K562 (cell line): Measurements from ENCODE around the gene FOXP4. TPM values are rescaled to one million over a fixed set of nuclear protein-coding genes. Genes with fewer than 3 reads are reported as not detected.

Source experiments
- ATF1 ChIP-seq, 2 experiments: fragments of 450-650 bp in 1 of 2; IDR thresholded peaks; 2 replicates each; pipeline ENCODE4 v1.6.1; 2016; ENCODE audit warnings: missing compliant biosample characterization in 1 of 2, missing genetic modification characterization in 1 of 2
- CBFB ChIP-seq: sonication (generic); formaldehyde crosslinking; IDR thresholded peaks from 2 replicates; pipeline ENCODE4 v1.4.0; 2020; ENCODE audit warnings: mild to moderate bottlenecking, missing genetic modification reagents
- MCM2 ChIP-seq: fragments of 450-650 bp; IDR thresholded peaks from 2 replicates; pipeline ENCODE4 v1.6.1; 2017; ENCODE audit warnings: low read depth, mild to moderate bottlenecking
- POLR2AphosphoS5 ChIP-seq: IDR thresholded peaks from 2 replicates; pipeline ENCODE4 v1.6.1; 2011; ENCODE audit warnings: mild to moderate bottlenecking, low read depth, low read length, moderate library complexity; ENCODE audit not compliant: control insufficient read depth, insufficient read depth
- POLR2G ChIP-seq: fragments of 200-400 bp; formaldehyde crosslinking; IDR thresholded peaks from 2 replicates; pipeline ENCODE4 v1.6.1; 2017; ENCODE audit warnings: low read depth, mild to moderate bottlenecking, antibody characterized with exemption, low read length, moderate library complexity
- TOE1 ChIP-seq, 2 experiments: fragments of 450-650 bp in 1 of 2; sonication (generic) in 1 of 2; formaldehyde crosslinking in 1 of 2; IDR thresholded peaks; 2 replicates each; pipeline versions ENCODE4 v1.7.1 to v1.8.0; 2016 to 2022; ENCODE audit warnings: borderline replicate concordance in 2 of 2, mild to moderate bottlenecking in 2 of 2, antibody characterized with exemption in 1 of 2, inconsistent platforms in 1 of 2, low read depth in 1 of 2, missing genetic modification reagents in 1 of 2, moderate library complexity in 1 of 2
- ZNF217 ChIP-seq: sonication (generic); formaldehyde crosslinking; IDR thresholded peaks from 2 replicates; pipeline ENCODE4 v1.8.0; 2022; ENCODE audit warnings: mild to moderate bottlenecking, missing genetic modification reagents
- ZNF282 ChIP-seq: sonication (generic); formaldehyde crosslinking; IDR thresholded peaks from 2 replicates; pipeline ENCODE4 v1.8.1; 2023; ENCODE audit warnings: missing genetic modification reagents
- ZNF780A ChIP-seq: fragments of 250-450 bp; sonication (Bioruptor Pico); IDR thresholded peaks from 2 replicates; pipeline ENCODE4 v1.5.0; 2021; ENCODE audit warnings: mild to moderate bottlenecking
- polyA plus RNA-seq, 8 experiments: library from polyadenylated mRNA; depleted of rRNA in 4 of 8; stranded (reverse) in 5 of 8; unstranded in 3 of 8; fragments of >200 nt; fragmentation: Nextera tagmentation in 2 of 8; fragmentation: Illumina TruSeq in 1 of 8; extraction: Ambion mirVana in 2 of 8; extraction: Trizol in 1 of 8; gene quantifications; 2 replicates each; pipeline versions ENCODE4 v1.2.1 to v1.2.3, GENCODE V29; 2011 to 2014; ENCODE audit warnings: inconsistent platforms in 1 of 8, missing spikeins in 1 of 8
- total RNA-seq, 7 experiments: library from RNA; depleted of rRNA in 6 of 7; stranded (reverse); fragments of >200 nt in 6 of 7; fragmentation: Illumina TruSeq in 2 of 7; extraction: Trizol in 2 of 7; gene quantifications; 2 replicates each; pipeline versions ENCODE4 v1.2.1 to v1.2.3, GENCODE V29; 2011 to 2021; ENCODE audit warnings: low replicate concordance in 1 of 7
- TF ChIP-seq, protein P1 (sequence below), 2 experiments: IDR thresholded peaks in 1 of 2; conservative IDR thresholded peaks in 1 of 2; 2 replicates each; pipeline ENCODE4 v1.6.1; 2016; ENCODE audit warnings: low read depth in 2 of 2, mild to moderate bottlenecking in 1 of 2, missing compliant biosample characterization in 1 of 2, missing genetic modification characterization in 1 of 2, moderate library complexity in 1 of 2
- TF ChIP-seq, protein P2 (sequence below): fragments of 250-450 bp; sonication (Bioruptor Pico); IDR thresholded peaks from 2 replicates; pipeline ENCODE4 v1.5.0; 2021
- TF ChIP-seq, protein P3 (sequence below): fragments of 250-450 bp; sonication (Bioruptor Pico); IDR thresholded peaks from 2 replicates; pipeline ENCODE4 v1.5.0; 2021; ENCODE audit warnings: mild to moderate bottlenecking, moderate library complexity
- TF ChIP-seq, protein P4 (sequence below): fragments of 250-450 bp; sonication (Bioruptor Pico); IDR thresholded peaks from 2 replicates; pipeline ENCODE4 v1.8.0; 2022; ENCODE audit warnings: moderate library complexity, mild to moderate bottlenecking, inconsistent platforms
- TF ChIP-seq, protein P5 (sequence below): sonication (generic); formaldehyde crosslinking; IDR thresholded peaks from 2 replicates; pipeline ENCODE4 v1.8.0; 2022; ENCODE audit warnings: mild to moderate bottlenecking, missing genetic modification reagents, borderline replicate concordance

The FOXP4 gene
- total and polyA plus RNA-seq, 9 of the 15 experiments (the other 6 are each of a cell fraction or from before 2014, with no cell fraction given): 0.11 to 29.4 (median 2.3) TPM

DNA sequence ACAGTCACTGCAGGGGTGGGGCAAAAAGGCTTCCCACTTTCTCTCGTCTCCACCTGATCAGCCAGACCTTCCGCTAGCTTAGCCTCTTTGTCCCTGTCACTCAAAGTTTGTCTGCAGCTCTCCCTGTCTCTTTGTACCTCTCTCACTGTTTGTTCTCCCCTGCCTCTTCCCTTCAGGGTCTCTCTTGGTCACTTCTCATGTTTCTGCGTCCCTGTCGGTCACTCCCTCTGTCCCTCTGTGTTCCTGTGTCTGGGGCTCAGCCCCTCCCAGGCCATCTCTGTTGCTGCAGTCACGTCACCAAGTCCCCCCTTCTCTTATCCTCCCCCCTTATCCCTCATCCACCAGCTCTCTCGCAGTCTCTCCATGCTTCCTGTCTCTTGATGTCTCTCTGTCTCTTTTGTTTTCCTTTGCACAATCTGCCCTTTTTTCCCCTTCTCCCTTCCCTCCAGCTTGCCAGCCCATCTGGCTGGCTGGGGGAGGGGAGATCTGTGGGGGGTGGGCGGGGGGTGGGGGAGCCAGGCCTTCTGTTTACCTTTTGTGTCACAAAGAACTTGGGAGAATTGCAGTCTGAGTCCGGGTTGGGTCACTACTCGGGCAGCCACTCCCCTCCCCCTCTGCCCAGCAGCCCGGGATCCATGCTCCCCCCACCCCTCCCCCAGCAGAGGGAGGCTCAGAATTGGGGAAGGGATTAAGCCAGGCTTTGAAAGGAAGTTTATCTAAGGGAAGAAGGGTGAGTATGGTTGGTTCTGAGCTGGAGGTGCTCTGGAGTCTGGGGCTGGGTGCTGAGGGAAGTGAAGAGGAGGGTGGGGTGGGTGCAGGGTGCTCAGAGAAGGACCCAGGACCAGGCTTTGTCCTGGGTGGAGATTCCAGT is 32.3 kb downstream of the FOXP4 start (continued):
- TF ChIP-seq, protein P1, sequence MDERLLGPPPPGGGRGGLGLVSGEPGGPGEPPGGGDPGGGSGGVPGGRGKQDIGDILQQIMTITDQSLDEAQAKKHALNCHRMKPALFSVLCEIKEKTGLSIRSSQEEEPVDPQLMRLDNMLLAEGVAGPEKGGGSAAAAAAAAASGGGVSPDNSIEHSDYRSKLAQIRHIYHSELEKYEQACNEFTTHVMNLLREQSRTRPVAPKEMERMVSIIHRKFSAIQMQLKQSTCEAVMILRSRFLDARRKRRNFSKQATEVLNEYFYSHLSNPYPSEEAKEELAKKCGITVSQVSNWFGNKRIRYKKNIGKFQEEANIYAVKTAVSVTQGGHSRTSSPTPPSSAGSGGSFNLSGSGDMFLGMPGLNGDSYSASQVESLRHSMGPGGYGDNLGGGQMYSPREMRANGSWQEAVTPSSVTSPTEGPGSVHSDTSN (CRISPR knock-in tag; IDR thresholded peaks at IDR 0.05; ENCODE audit: low read depth): peak; percentile 71
- TF ChIP-seq, protein P1 (tag; conservative IDR thresholded peaks at IDR 0.05; ENCODE audit: low read depth): peak; percentile 87
- TF ChIP-seq, protein P2, sequence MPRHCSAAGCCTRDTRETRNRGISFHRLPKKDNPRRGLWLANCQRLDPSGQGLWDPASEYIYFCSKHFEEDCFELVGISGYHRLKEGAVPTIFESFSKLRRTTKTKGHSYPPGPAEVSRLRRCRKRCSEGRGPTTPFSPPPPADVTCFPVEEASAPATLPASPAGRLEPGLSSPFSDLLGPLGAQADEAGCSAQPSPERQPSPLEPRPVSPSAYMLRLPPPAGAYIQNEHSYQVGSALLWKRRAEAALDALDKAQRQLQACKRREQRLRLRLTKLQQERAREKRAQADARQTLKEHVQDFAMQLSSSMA (CRISPR knock-in tag): no peak
- TF ChIP-seq MCM2: no peak
- TF ChIP-seq, protein P3, sequence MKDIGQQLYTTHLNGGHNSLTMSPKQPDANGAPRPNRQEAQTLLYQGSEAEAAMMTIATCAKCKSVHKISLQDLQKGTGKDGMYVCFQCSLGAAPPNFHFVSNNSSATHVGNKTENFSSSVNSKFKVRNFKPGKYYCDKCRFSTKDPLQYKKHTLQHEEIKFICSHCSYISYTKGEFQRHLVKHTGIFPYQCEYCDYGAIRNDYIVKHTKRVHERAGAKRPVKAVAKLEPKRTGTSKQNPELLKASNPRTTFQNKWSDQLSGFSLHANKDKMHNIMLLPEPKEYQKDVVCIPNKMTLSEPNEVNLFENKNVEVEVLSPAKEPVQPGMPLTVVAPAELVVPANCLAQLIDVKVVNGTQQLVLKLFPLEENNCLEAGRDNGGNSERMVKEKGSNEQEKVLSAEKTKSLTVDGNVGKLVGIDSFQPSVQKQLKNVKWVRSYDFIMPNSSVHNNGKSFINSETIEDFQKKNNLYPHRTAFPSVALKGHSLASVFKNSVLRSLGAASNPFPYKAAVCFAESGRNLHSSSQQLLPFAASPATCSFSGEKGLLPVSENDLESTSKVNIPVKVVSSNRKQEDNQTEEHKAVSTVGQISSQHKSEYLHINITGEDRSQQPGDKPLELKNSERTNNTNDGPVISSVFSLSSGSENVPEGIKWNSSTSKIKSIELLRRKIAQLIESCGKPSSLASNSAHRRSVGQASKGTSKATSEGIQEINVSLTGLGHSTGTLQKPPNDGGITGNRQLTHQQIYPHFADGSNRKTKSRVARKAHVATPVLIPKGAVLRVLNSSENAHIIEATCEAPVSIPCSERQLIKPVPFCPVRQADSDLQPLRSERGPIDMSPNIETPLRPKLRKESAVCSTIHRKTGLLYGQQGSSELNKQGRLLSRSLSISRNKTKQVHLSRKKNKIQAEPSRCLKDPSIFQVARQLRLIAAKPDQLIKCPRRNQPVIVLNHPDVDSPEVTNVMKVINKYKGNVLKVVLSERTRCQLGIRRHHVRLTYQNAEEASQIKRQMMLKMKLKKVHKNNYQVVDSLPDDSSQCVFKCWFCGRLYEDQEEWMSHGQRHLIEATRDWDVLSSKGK (CRISPR knock-in tag): no peak
- TF ChIP-seq, protein P4, sequence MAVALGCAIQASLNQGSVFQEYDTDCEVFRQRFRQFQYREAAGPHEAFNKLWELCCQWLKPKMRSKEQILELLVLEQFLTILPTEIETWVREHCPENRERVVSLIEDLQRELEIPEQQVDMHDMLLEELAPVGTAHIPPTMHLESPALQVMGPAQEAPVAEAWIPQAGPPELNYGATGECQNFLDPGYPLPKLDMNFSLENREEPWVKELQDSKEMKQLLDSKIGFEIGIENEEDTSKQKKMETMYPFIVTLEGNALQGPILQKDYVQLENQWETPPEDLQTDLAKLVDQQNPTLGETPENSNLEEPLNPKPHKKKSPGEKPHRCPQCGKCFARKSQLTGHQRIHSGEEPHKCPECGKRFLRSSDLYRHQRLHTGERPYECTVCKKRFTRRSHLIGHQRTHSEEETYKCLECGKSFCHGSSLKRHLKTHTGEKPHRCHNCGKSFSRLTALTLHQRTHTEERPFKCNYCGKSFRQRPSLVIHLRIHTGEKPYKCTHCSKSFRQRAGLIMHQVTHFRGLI (CRISPR knock-in tag): no peak
- no peak for TF ChIP-seq ZNF217
- TF ChIP-seq TOE1 (IDR thresholded peaks at IDR 0.05; ENCODE audit: borderline replicate concordance): no peak; the same call in 1 of the 2 replicates
- no peak for TF ChIP-seq TOE1 (CRISPR knock-in tag; IDR thresholded peaks at IDR 0.05; ENCODE audit: borderline replicate concordance, low read depth)
- TF ChIP-seq POLR2G: no peak
- TF ChIP-seq ZNF282 (CRISPR knock-in tag): no peak
- TF ChIP-seq ATF1 (CRISPR knock-in tag; IDR thresholded peaks at IDR 0.05): no peak
- TF ChIP-seq ATF1 (tag; IDR thresholded peaks at IDR 0.05): peak; percentile 56
- no peak for TF ChIP-seq POLR2AphosphoS5
- no peak for TF ChIP-seq CBFB
- TF ChIP-seq, protein P5, sequence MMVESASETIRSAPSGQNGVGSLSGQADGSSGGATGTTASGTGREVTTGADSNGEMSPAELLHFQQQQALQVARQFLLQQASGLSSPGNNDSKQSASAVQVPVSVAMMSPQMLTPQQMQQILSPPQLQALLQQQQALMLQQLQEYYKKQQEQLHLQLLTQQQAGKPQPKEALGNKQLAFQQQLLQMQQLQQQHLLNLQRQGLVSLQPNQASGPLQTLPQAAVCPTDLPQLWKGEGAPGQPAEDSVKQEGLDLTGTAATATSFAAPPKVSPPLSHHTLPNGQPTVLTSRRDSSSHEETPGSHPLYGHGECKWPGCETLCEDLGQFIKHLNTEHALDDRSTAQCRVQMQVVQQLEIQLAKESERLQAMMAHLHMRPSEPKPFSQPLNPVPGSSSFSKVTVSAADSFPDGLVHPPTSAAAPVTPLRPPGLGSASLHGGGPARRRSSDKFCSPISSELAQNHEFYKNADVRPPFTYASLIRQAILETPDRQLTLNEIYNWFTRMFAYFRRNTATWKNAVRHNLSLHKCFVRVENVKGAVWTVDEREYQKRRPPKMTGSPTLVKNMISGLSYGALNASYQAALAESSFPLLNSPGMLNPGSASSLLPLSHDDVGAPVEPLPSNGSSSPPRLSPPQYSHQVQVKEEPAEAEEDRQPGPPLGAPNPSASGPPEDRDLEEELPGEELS: no peak
- TF ChIP-seq ZNF780A (CRISPR knock-in tag): no peak
